ENCODE data around the gene PDCD10. TPM values are rescaled to one million over a fixed set of nuclear protein-coding genes. Genes with fewer than 3 reads are reported as not detected.

The PDCD10 gene
- polyA plus RNA-seq, 1 of the 3 experiments (the other 2 are of a cell fraction), result 29.0 TPM

- Histone ChIP-seq H3K27me3 (ENCODE audit: insufficient read depth) (no peaks in the 10 kb centered on the region), H3K9ac (no peak overlapping the region), H3K27ac (ENCODE audit: low read depth in 2 of 2, low read length in 1 of 2) (no peak overlapping the region), H3K4me1 (ENCODE audit: control insufficient read depth in 1 of 2, insufficient read depth in 2 of 2, low read depth in 1 of 2, low read length in 1 of 2) (peaks cover 0 to 2% of the 10 kb centered on the region in 2 experiments; a peak in 1 of 4 replicates), H4K20me1 (ENCODE audit: insufficient read depth) (no peaks in the 10 kb centered on the region), H2AFZ (ENCODE audit: low read depth) (no peak overlapping the region), H3K4me2 (no peak overlapping the region), H3K9me3 (no peaks in the 10 kb centered on the region), H3F3A (replicated peaks; ENCODE audit: insufficient read depth) (no peaks in the 10 kb centered on the region), H3K36me3 (replicated peaks in 1 of 2; ENCODE audit: control insufficient read depth in 1 of 2, insufficient read depth in 2 of 2, low read length in 1 of 2) (no peaks in the 10 kb centered on the region), H3K79me2 (ENCODE audit: insufficient read depth) (no peaks in the 10 kb centered on the region), H3K9me2 (no peaks in the 10 kb centered on the region), H3K4me3 (ENCODE audit: low read depth in 2 of 2, low read length in 1 of 2) (no peak overlapping the region)
- ChIA-PET POLR2A (no interaction called here), CTCF (interaction anchor here (0.7 kb wide), 1 partner anchor 277 kb away, joined by 3 read pairs; the partner anchor contains the start of gene ZBBX)
- no peak for DNase-seq
- no peak for TF ChIP-seq USF1 (IDR thresholded peaks at IDR 0.05; ENCODE audit: borderline replicate concordance, low read depth)
- TF ChIP-seq USF2 (IDR thresholded peaks at IDR 0.05; ENCODE audit: borderline replicate concordance, low read depth, low read length), result no peak
- no peak for TF ChIP-seq NRF1 (IDR thresholded peaks at IDR 0.05; ENCODE audit: low read depth, low read length)
- TF ChIP-seq FOXM1 (IDR thresholded peaks at IDR 0.05; ENCODE audit: low read depth), result no peak
- no peak for TF ChIP-seq REST (IDR thresholded peaks at IDR 0.05; ENCODE audit: low read depth, low read length)
- TF ChIP-seq PBX3 (IDR thresholded peaks at IDR 0.05), result no peak
- no peak for TF ChIP-seq RFX5 (IDR thresholded peaks at IDR 0.05; ENCODE audit: low read length)
- TF ChIP-seq RCOR1 (IDR thresholded peaks at IDR 0.05; ENCODE audit: low read length), result no peak
- no peak for TF ChIP-seq CHD2 (IDR thresholded peaks at IDR 0.05; ENCODE audit: low read length, partially characterized antibody)
- WGBS (ENCODE audit: low lambda C conversion rate), result 20% methylated on average over 1 of the region's 1 CpG
These were observed 77.9 kb downstream of the PDCD10 start for GRCh38 chr3:167656821-167657220.

GRCh38 chr3:167653760-167654159 is 80.9 kb downstream of the PDCD10 start, which contains the start of gene WDR49:
Gene WDR49 (minus strand): TSS chr3:167653942. CDS start chr3:167653425, 517 bp downstream.
- no peak for TF ChIP-seq USF2 (IDR thresholded peaks at IDR 0.05; ENCODE audit: borderline replicate concordance, low read depth, low read length)
- no peak for TF ChIP-seq JUND (IDR thresholded peaks at IDR 0.05)
- no peak for TF ChIP-seq POLR2AphosphoS5 (IDR thresholded peaks at IDR 0.05; ENCODE audit: low read depth, low read length)
- no peak for TF ChIP-seq FOXJ3 (CRISPR knock-in tag; IDR thresholded peaks at IDR 0.05)
- TF ChIP-seq MXI1 (IDR thresholded peaks at IDR 0.05; ENCODE audit: low read depth, low read length), result no peak
- no peak for TF ChIP-seq REST (IDR thresholded peaks at IDR 0.05; ENCODE audit: low read depth, low read length)
- Histone ChIP-seq H3F3A (replicated peaks; ENCODE audit: insufficient read depth) (no peaks in the 10 kb centered on the region), H3K9me2 (no peaks in the 10 kb centered on the region), H3K36me3 (replicated peaks in 1 of 2; ENCODE audit: control insufficient read depth in 1 of 2, insufficient read depth in 2 of 2, low read length in 1 of 2) (no peaks in the 10 kb centered on the region), H4K20me1 (ENCODE audit: insufficient read depth) (no peaks in the 10 kb centered on the region), H3K4me2 (no peak within 1 kb of the TSS), H3K27ac (ENCODE audit: low read depth in 2 of 2, low read length in 1 of 2) (no peak within 1 kb of the TSS), H3K79me2 (ENCODE audit: insufficient read depth) (no peaks in the 10 kb centered on the region), H3K4me3 (ENCODE audit: low read depth in 2 of 2, low read length in 1 of 2) (no peak within 1 kb of the TSS), H3K9me3 (no peaks in the 10 kb centered on the region), H3K4me1 (ENCODE audit: control insufficient read depth in 1 of 2, insufficient read depth in 2 of 2, low read depth in 1 of 2, low read length in 1 of 2) (peaks cover 0 to 2% of the 10 kb centered on the region in 2 experiments; a peak in 1 of 4 replicates), H3K9ac (no peak within 1 kb of the TSS), H2AFZ (ENCODE audit: low read depth) (no peak within 1 kb of the TSS), H3K27me3 (ENCODE audit: insufficient read depth) (no peaks in the 10 kb centered on the region)
- 45% methylated on average over 1 of the region's 1 CpG for WGBS (ENCODE audit: low lambda C conversion rate)
- POLR2A ChIA-PET, result no interaction called here
- CTCF ChIA-PET, result interaction anchor here (1.2 kb wide), 1 partner anchor 31 kb away, joined by 3 read pairs; no protein-coding TSS in a partner anchor
- DNase-seq, result no peak
